ENCODE measurements around the gene ARID1B.

GRCh38 chr6:156866220-156867015, 89.2 kb downstream of the ARID1B start:
- TF ChIP-seq CTCF (IDR thresholded peaks at IDR 0.05 in 2 of 3, conservative IDR thresholded peaks at IDR 0.05 in 1 of 3; ENCODE audit: borderline replicate concordance in 1 of 3, insufficient read depth in 1 of 3, low read depth in 2 of 3, low read length in 2 of 3) (no peak), POLR2AphosphoS5 (IDR thresholded peaks at IDR 0.05; ENCODE audit: low read depth, low read length) (no peak)
